ENCODE measurements around the gene EPHA6. TPM values are rescaled to one million over a fixed set of nuclear protein-coding genes. Genes with fewer than 3 reads are reported as not detected.

EPHA6 gene
- total RNA-seq, 1 experiment from 2014 or later: 0.61 TPM

GRCh38 chr3:97232393-97233034, 418.1 kb downstream of the EPHA6 start:
- Histone ChIP-seq H3K4me2 (ENCODE audit: insufficient read depth, insufficient read length, low read length) (no peak overlapping the region), H3K27me3 (ENCODE audit: insufficient read depth, low read length) (no peaks in the 10 kb centered on the region), H2BK12ac (ENCODE audit: insufficient read length, low read depth, low read length) (no peak overlapping the region), H4K5ac (ENCODE audit: insufficient read length, low read depth, low read length) (no peak overlapping the region), H3K14ac (ENCODE audit: insufficient read depth, low read length) (no peak overlapping the region), H2BK5ac (ENCODE audit: insufficient read length, low read length) (no peak overlapping the region), H4K20me1 (ENCODE audit: control insufficient read depth, insufficient read depth, insufficient read length) (no peaks in the 10 kb centered on the region), H2AK5ac (ENCODE audit: insufficient read length, low read length) (no peak overlapping the region), H3K4me1 (ENCODE audit: insufficient read depth, low read length) (no peaks in the 10 kb centered on the region; the same call in 1 of the 2 replicates), H3K23ac (ENCODE audit: insufficient read length, low read depth, low read length) (no peak overlapping the region), H3K9me3 (ENCODE audit: control insufficient read depth, low read depth, low read length) (no peaks in the 10 kb centered on the region), H2BK120ac (ENCODE audit: low read depth, low read length, poor library complexity, severe bottlenecking) (no peak overlapping the region), H2AFZ (ENCODE audit: low read length) (no peak overlapping the region), H2BK15ac (ENCODE audit: low read depth, low read length) (no peak overlapping the region), H3K23me2 (ENCODE audit: insufficient read length, low read depth, low read length, poor library complexity, severe bottlenecking) (no peaks in the 10 kb centered on the region), H4K8ac (replicated peaks; ENCODE audit: insufficient read length, low read depth, low read length) (no peak overlapping the region), H4K91ac (ENCODE audit: insufficient read length, low read depth, low read length) (no peak overlapping the region), H2BK20ac (ENCODE audit: low read depth, low read length, poor library complexity, severe bottlenecking) (no peak overlapping the region), H3T11ph (ENCODE audit: low read length) (no peak overlapping the region), H3K9ac (ENCODE audit: extremely low read depth, insufficient read length, low read length) (no peak overlapping the region), H3K18ac (ENCODE audit: insufficient read length, low read depth, low read length) (no peak overlapping the region), H3K56ac (ENCODE audit: insufficient read length, low read depth, low read length) (no peak overlapping the region), H3K79me1 (ENCODE audit: insufficient read depth, low read depth, low read length, poor library complexity, severe bottlenecking) (no peaks in the 10 kb centered on the region), H3K27ac (ENCODE audit: insufficient read length, low read depth, low read length) (no peak overlapping the region), H3K79me2 (ENCODE audit: insufficient read depth, low read length) (no peaks in the 10 kb centered on the region), H3K4ac (ENCODE audit: low read depth, low read length) (no peak overlapping the region)
- Mint-ChIP-seq H3K36me3 (ENCODE audit: insufficient read depth in 1 of 3, low read depth in 3 of 3) (peaks cover 0 to 12% (median 5%) of the 10 kb centered on the region in 3 experiments; a peak in 3 of 7 replicates), H3K9me3 (peaks cover 3 to 11% of the 10 kb centered on the region in 2 experiments; a peak in 4 of 5 replicates), H3K27ac (no peak overlapping the region), H3K27me3 (ENCODE audit: low read depth) (no peaks in the 10 kb centered on the region), H3K4me1 (peaks cover 12 to 20% of the 10 kb centered on the region in 2 experiments), H3K4me3 (no peak overlapping the region)
- DNase-seq: no peak
- TF ChIP-seq, protein P1, sequence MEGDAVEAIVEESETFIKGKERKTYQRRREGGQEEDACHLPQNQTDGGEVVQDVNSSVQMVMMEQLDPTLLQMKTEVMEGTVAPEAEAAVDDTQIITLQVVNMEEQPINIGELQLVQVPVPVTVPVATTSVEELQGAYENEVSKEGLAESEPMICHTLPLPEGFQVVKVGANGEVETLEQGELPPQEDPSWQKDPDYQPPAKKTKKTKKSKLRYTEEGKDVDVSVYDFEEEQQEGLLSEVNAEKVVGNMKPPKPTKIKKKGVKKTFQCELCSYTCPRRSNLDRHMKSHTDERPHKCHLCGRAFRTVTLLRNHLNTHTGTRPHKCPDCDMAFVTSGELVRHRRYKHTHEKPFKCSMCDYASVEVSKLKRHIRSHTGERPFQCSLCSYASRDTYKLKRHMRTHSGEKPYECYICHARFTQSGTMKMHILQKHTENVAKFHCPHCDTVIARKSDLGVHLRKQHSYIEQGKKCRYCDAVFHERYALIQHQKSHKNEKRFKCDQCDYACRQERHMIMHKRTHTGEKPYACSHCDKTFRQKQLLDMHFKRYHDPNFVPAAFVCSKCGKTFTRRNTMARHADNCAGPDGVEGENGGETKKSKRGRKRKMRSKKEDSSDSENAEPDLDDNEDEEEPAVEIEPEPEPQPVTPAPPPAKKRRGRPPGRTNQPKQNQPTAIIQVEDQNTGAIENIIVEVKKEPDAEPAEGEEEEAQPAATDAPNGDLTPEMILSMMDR (conservative IDR thresholded peaks at IDR 0.05): no peak
- no CpG with 5 or more reads among the region's 5 CpGs for WGBS (ENCODE audit: extremely low coverage, insufficient read length, low lambda C conversion rate)
